KG1 (cell line): ENCODE results near the gene MATCAP1.

Source experiments
- DNase-seq: peaks from one replicate; lab custom pipeline; 2025; lab: John Stamatoyannopoulos, UW

The MATCAP1 gene

DNA sequence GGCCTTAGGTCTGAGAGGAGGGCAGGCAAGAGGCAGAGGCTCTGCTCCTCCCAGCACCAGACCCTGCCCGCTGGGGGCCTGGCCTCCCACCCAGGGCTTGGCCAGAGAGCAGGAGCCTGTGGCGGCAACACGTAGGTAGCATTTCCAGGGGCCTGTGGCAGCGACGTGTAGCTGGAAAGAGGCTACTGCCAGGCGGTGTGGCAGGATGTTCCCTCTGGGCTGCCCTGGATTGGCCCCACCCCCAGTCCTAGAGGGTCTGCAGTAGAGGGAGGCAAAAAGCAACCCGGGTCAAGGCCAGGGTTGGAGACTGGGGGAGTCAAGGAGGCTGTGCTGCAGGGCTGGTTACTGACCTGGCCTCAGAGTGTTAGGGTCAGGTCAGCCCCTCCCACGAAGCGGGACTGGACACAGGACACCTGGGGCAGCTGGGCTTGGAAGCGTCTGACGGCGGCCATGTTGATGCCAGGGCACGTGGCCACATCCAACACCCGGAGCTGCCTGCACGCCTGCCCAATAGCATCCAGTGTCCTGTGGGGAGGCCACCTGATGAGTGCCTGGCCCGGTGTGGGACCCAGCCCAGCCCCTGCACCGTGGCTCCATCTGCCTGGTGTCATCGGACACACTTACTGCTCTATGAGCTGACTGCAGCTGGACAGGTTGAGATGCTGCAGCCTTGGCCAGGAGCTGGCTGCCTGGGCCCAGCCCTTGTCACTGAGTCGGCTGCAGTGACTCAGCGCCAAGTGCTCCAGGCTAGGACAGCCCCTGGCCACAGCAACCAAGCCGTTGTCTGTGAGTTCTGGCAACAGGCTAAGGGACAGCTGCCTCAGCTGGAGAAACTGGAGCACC lies 23.7 kb upstream of the MATCAP1 start:
- DNase-seq = no peak

DNA sequence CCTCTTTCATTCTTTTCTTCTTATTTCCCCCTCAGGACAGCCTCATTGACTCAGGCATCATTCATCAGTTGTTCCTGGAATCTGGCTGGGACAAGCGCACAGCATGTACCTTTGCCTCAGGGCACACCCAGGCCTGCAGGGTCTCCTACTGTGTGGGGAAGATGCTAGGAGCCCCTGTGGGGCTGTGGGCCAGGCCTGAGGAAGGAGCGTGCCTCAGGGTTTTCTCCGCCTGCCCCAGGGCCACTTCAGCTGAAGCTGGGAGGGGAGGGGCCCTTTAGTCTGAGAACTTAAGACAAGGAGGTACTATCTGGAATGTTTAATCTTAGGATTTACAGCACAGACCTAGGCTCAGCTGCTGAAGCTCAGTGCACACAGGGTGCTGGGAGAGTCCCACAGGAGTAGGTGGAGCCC lies 23.1 kb upstream of the MATCAP1 start:
- DNase-seq = no peak

DNA sequence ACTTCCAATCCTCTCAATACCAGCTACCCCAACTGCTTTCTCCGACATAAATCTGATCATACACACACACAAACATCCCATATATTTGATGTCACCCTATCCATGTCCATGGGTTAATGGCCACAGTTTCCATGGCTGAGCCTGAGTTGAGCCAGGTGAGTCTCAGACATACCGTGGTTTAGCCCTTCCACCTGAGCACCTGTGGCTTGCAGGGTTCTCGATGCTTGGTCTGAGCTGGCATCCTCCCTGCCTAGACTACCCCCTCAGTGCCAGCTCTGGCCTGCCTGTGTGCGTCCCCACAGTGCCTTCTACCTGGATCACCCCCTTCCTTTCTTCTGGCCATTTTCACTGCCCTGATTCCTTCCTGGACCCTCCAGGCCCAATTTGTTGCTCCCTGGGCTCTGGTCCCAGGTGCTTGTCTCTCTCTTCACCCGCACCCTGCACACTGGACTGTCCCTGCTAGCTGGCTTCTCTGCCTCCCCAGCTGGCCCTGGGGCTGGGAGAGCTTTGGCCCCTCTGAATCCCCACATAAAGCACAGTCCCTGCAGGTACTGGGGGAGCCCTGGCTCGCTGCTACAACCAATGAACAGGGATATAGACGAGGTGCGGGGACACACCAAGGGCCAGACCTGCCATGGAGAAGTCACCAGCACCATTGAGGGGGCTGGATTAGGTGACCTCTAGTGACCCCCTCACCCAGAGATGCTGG lies 22.5 kb upstream of the MATCAP1 start:
- DNase-seq = no peak

- DNase-seq = no peak
Measured at GRCh38 chr16:67204076-67204475, 20.3 kb upstream of the MATCAP1 start.

GRCh38 chr16:67202956-67203493 lies 19.3 kb upstream of the MATCAP1 start:
- DNase-seq = no peak

GRCh38 chr16:67202426-67202825 lies 18.7 kb upstream of the MATCAP1 start:
- no peak for DNase-seq

DNA sequence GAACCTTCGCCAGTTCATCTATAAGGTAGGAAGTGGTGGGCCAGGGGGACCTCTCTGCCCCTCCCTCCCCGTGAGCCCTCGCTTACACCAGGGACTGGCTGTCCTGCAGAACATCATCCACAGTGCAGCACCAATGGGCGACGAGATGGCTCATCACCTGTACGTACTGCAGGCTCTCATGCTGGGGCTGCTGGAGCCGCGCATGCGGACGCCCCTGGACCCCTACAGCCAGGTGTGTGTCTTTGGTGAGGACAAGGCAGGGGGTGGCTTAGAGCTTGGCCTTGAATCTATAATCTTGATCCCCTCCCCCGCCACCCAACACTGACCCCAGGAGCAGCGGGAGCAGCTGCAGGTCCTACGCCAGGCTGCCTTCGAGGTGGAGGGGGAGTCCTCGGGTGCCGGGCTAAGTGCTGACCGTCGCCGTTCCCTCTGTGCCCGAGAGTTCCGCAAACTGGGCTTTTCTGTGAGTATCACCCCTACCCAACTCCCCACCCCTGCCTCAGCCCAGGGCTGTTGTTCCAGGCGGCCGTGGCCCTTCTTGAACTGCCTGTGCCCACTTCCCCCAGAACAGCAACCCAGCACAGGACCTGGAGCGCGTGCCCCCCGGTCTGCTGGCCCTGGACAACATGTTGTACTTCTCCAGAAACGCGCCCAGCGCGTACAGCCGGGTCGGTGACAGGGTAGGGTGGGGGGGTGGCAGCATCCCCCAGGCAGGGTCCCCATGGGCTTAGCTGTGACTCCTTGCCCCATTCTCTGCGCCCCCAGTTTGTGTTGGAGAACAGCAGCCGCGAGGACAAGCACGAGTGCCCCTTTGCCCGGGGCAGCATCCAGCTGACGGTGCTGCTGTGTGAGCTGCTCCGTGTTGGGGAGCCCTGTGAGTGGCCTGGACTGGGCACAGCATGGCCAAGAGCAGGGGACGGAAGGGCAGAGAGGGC lies 17.9 kb upstream of the MATCAP1 start:
- no peak for DNase-seq

GRCh38 chr16:67200491-67200890 lies 16.7 kb upstream of the MATCAP1 start:
- no peak for DNase-seq

DNA sequence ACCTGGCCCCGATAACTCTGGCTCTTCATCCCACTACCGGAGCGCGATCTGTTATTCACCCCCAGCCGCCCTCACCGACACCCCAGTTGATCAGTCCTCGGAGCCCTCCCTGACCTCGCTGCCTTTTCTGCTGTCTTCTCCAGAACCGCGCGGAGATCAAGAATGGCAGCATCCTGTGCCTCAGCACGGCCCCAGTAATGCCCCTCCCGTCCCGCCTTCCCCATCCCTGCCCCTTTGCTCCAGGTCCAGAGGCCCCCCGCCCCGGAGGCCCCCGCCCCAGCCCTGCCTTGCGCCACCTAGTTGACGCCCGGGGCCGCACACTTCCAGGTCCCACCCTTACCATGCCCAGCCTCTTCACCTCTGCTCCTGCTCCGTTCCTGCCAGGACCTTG lies 16.0 kb upstream of the MATCAP1 start:
- no peak for DNase-seq

DNA sequence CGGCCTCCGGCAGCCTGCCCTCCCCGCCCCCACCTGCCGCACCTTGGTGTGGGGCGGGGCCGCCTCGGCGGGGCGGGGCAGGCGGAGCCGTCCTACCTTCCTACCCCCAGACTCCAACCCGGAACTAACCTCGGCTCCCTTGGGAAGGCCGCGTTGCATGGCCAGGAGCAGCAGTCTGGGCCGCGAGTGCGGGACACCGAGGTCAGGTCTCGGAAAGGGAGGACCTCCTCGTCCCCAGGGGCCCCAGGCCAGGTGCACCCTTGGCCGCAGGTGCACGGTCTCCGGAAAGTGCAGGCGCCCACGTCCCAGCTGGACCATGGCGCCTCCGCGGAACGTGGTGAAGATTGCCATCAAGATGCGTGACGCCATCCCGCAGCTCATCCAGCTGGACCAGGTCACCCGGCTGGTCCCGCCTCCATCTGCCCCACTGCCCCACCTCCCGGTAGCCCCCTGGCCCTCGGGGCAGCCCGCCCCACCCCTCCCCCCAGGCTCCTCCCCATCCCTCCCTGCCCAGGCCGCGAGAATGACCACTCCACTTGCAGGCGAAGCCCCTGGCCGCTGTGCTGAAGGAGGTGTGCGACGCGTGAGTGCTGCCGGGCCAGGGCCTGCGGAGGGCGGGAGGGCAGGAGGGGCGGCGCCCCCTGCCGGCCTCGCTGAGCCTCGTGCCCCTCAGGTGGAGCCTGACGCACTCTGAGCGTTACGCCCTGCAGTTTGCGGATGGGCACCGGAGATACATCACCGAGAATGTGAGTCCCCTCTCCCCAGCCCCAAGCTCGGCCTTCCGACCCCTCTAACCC lies 15.4 kb upstream of the MATCAP1 start, which contains the start of gene ELMO3:
Gene ELMO3 (plus strand): TSS at position 121 of the 797 bp plus-strand sequence. CDS start 196 bp downstream, at position 317.
- no peak for DNase-seq

DNA sequence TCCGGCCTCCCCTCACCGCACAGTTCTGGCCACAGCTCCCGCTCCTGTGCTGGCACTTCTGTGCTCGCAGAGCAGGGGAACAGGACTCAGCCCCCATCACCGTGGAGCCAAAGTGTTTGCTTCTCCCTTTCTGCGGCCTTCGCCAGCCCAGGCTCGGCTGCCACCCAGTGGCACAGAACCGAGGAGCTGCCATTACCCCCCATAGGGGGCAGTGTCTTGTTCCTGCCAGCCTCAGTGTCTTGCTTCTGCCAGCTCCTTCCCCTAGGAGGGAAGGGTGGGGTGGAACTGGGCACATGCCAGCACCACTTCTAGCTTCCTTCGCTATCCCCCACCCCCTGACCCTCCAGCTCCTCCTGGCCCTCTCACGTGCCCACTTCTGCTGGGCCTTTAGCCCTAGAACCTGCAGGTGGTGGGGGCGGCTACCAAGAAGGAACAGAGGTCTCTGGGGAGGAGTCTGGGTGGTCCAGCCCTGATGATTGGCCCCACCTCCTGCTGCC lies 14.5 kb upstream of the MATCAP1 start:
- DNase-seq = no peak

DNA sequence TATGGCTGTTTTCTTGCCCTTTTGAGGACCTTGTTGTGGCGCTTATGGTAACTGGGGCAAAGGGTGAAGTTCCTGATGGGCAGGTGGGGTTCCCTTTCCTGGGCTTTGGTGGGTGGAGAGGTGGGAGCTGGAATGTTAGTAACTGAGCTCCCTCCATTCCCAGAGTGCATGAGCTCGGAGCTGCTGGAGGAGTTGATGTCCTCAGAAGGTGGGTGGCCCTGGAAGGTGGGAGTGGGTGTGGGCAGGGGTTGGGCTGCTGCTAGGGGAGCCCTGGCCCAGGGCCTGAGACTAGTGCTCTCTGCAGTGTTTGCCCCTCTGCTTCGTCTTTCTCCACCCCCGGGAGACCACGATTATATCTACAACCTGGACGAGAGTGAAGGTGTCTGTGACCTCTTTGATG lies 13.9 kb upstream of the MATCAP1 start:
- no peak for DNase-seq

DNA sequence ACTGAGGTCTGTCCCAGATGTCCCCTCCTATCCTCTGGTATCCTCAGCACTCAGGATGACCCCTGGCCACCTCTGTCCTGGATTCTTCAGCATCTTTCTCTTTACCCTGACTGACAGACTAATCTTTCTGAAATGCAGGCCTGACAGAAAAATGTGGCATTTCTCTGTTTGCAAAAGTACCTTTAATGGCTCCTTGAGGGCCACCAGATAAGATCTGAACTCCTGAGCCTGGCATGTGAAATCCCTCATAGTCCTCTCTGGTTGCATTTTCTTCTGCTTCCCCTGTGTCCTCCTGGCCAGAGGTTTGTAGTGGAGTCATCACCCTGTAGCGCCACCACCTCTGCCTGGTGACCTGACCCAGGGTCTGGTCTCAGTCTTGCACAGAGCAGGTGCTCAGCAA lies 13.1 kb upstream of the MATCAP1 start:
- no peak for DNase-seq

- DNase-seq = no peak
Measured at GRCh38 chr16:67195676-67196075, 11.9 kb upstream of the MATCAP1 start.

DNA sequence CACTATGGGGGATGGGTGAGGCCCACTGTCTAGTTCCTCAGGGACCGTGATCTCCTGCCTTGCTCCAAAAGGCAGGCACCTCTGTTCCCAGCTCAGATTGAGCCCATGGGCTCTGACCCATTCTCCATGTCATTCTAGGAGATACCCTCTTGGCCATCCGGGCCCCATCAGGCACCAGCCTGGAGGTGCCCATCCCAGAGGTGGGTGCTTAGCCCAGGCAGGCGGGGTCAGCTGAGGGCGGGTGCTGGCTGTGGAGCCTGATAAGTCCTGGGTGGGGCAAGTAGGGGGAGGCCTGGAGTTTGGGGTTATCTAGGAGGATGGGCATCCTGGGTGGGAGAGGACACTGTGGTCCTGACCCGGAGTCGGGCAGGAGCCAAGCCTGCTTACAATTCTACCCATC lies 10.5 kb upstream of the MATCAP1 start:
- DNase-seq = no peak

DNA sequence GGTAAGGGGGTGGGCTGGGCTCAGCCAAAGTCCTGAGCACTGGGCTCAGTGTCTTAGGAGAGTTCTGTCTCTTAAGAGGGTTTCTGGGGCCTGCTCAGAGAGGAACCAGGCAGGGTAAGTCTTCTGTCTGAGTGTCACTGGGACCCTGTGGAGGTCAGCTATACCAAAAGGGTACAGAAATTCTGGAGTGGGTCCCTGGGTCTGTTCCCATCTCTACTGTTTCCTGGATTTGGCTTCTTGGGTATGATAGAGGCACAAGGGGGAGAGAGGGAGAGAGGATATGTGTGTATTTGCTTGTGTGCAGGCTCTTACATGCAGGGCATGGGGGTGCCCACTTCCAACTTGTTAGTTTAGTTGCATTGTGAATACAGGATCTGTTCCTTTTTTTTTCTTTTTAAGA lies 9.8 kb upstream of the MATCAP1 start:
- no peak for DNase-seq

DNA sequence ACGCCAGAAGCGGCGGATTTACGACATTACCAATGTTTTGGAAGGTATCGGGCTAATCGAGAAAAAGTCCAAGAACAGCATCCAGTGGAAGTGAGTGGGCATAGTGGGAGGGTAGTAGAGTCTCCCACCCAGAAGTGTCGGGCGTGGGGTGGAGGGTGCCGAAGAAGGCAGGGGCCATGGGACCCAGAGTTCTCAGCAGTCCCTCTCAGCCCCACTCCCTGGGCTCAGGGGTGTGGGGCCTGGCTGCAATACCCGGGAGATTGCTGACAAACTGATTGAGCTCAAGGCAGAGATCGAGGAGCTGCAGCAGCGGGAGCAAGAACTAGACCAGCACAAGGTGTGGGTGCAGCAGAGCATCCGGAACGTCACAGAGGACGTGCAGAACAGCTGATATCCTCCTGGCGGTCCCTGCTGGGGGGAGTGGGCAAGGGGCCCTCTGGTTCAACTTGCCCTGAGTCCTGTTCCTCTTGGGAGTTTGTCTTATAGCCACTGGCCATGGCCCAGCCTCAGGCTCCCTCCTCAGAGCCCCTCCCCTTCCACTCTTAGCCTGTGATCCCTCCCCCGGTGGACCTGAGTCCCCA lies 9.1 kb upstream of the MATCAP1 start:
- DNase-seq = no peak

GRCh38 chr16:67191995-67192681 lies 8.4 kb upstream of the MATCAP1 start, which contains the start of gene E2F4:
Gene E2F4 (plus strand): TSS chr16:67192155. CDS start chr16:67192228, 73 bp downstream.
- peak; percentile 86 for DNase-seq

DNA sequence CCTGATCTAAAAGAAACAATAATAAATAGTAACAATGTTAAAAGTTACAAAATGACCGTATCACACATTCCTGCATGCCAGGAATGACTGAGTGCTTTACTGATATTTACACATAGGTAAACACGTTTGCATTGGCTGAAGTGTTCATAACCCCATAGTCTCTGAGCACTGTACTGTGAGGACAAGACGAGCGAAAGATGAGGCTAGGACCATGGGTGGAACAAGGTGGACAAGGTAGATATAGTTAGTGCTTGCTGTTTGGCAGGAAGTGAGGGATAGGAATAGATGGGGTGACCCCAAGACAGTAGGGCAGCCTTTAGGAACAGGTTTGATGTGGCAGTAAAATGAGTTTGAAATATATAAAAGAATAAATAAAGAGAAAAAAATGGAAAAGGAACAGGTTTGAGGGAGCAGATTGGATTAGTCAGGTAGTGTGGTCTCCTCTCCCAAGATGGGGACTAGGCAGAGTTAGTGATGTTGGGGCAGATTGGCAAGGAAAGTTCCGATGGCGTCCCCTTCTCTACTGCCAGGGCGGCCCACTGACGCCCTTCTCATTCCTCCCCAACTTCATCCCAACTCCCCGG lies 7.7 kb upstream of the MATCAP1 start:
- no peak for DNase-seq
